Caco-2 (cell line): ENCODE data around the gene DCP1B. TPM values are rescaled to one million over a fixed set of nuclear protein-coding genes. Genes with fewer than 3 reads are reported as not detected.

Experiments used
- BruUV-seq: library from RNA; stranded (reverse); fragments of 400-500 nt; replicated peaks from 2 replicates; lab custom pipeline; 2021; lab: Mats Ljungman, UMichigan
- CTCF ChIA-PET: fragments of 300-600 bp; sonication (Branson Sonifier 250); formaldehyde crosslinking; loops from one replicate; lab custom pipeline; 2022; ENCODE audit warnings: antibody characterized with exemption; lab: Charles Lee
- POLR2A ChIA-PET: fragments of 300-600 bp; sonication (Branson Sonifier 250); formaldehyde crosslinking; loops from one replicate; lab custom pipeline; 2022; ENCODE audit warnings: antibody characterized with exemption; lab: Charles Lee
- DNase-seq, 2 experiments: peaks; one replicate each; pipeline versions ENCODE4 v3.0.0 to v3.0.0-alpha.2; 2020 to 2022
- H3K27me3 ChIP-seq: replicated peaks from 2 replicates; pipeline ENCODE4 v1.6.0; 2011; ENCODE audit warnings: low read length; ENCODE audit not compliant: control insufficient read depth, insufficient read depth
- H3K36me3 ChIP-seq: 2 replicates; pipeline ENCODE4 v1.5.1; 2011; ENCODE audit warnings: low read length; ENCODE audit not compliant: control insufficient read depth, insufficient read depth
- H3K4me1 ChIP-seq: fragments of 250-450 bp; sonication (Bioruptor Pico); 2 replicates; pipeline ENCODE4 v1.5.1; 2020; ENCODE audit warnings: mild to moderate bottlenecking
- H3K4me3 ChIP-seq: 2 replicates; pipeline ENCODE4 v1.5.1; 2011; ENCODE audit warnings: low read depth, mild to moderate bottlenecking, control low read depth, low read length
- H3K9me3 ChIP-seq: fragments of 250-450 bp; sonication (Bioruptor Pico); 2 replicates; pipeline ENCODE4 v1.5.1; 2020; ENCODE audit warnings: mild to moderate bottlenecking, moderate library complexity
- H3K27ac Mint-ChIP-seq: one replicate; pipeline ENCODE4 v1.8.0; 2022; ENCODE audit warnings: mixed read lengths; ENCODE audit not compliant: unreplicated experiment
- H3K27me3 Mint-ChIP-seq: one replicate; pipeline ENCODE4 v1.8.0; 2022; ENCODE audit warnings: mixed read lengths; ENCODE audit not compliant: insufficient read depth, unreplicated experiment
- H3K36me3 Mint-ChIP-seq: one replicate; pipeline ENCODE4 v1.8.0; 2022; ENCODE audit warnings: mild to moderate bottlenecking, mixed read lengths; ENCODE audit not compliant: insufficient read depth, unreplicated experiment
- H3K4me1 Mint-ChIP-seq: one replicate; pipeline ENCODE4 v1.8.0; 2022; ENCODE audit warnings: low read depth, mixed read lengths; ENCODE audit not compliant: unreplicated experiment
- H3K4me3 Mint-ChIP-seq: one replicate; pipeline ENCODE4 v1.8.0; 2022; ENCODE audit warnings: mild to moderate bottlenecking, moderate library complexity, mixed read lengths; ENCODE audit not compliant: unreplicated experiment
- H3K9me3 Mint-ChIP-seq: one replicate; pipeline ENCODE4 v1.8.0; 2022; ENCODE audit warnings: mixed read lengths; ENCODE audit not compliant: unreplicated experiment
- intact Hi-C: fragments of 100-400 bp; cut with micrococcal nuclease; formaldehyde crosslinking; loops from one replicate; pipeline ENCODE4 v1.10.0; 2022; ENCODE audit not compliant: unreplicated experiment
- total RNA-seq: library from RNA; stranded (reverse); gene quantifications from 2 replicates; pipeline ENCODE4 v1.2.3, GENCODE V29; 2022
- TF ChIP-seq, protein P1 (sequence below), 2 experiments: fragments of 200-600 bp in 1 of 2; IDR thresholded peaks; 1 replicate in 1 of 2; 2 replicates in 1 of 2; pipeline versions ENCODE4 v1.5.1 to v1.8.0; 2011 to 2022; ENCODE audit warnings: antibody characterized with exemption in 1 of 2, control low read depth in 1 of 2, inconsistent platforms in 1 of 2, low read depth in 1 of 2, low read length in 1 of 2, mild to moderate bottlenecking in 1 of 2, moderate library complexity in 1 of 2; ENCODE audit not compliant: insufficient read depth in 1 of 2, severe bottlenecking in 1 of 2, unreplicated experiment in 1 of 2

The DCP1B gene
- total RNA-seq, 1 experiment from 2014 or later, result 8.2 TPM

DNA sequence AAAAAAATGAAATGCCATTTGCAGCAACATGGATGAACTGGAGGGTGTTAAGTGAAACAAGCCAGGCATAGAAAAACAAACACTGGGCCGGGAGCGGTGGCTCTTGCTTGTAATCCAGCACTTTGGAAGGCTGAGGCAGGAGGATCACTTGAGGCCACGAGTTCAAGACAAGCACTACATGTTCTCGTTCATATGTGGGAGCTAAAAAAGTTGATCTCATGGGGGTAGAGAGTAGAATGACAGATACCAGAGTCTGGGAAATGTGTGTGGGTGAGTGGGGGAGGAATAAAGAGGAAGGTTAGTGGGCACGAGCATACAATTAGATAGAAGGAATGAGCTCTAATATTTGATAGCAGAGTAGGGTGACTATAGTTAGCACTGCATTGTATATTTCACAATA lies 107.3 kb downstream of the DCP1B start:
- DNase-seq, result no peak
- peaks cover 31% of the 10 kb centered on the region for H3K27me3 Mint-ChIP-seq
- Histone ChIP-seq H3K4me1 (no peaks in the 10 kb centered on the region), H3K36me3 (no peaks in the 10 kb centered on the region), H3K27me3 (no peaks in the 10 kb centered on the region; the same call in 1 of the 2 replicates), H3K9me3 (peaks cover 5% of the 10 kb centered on the region; the same call in 1 of the 2 replicates), H3K4me3 (no peak overlapping the region)
- ChIA-PET CTCF (no interaction called here), POLR2A (no interaction called here)
- H3K27ac Mint-ChIP-seq, result no peak overlapping the region
- no peaks in the 10 kb centered on the region for H3K36me3 Mint-ChIP-seq
- H3K4me3 Mint-ChIP-seq, result no peak overlapping the region
- BruUV-seq, result no TSS peak
- H3K4me1 Mint-ChIP-seq, result no peaks in the 10 kb centered on the region
- TF ChIP-seq, protein P1, sequence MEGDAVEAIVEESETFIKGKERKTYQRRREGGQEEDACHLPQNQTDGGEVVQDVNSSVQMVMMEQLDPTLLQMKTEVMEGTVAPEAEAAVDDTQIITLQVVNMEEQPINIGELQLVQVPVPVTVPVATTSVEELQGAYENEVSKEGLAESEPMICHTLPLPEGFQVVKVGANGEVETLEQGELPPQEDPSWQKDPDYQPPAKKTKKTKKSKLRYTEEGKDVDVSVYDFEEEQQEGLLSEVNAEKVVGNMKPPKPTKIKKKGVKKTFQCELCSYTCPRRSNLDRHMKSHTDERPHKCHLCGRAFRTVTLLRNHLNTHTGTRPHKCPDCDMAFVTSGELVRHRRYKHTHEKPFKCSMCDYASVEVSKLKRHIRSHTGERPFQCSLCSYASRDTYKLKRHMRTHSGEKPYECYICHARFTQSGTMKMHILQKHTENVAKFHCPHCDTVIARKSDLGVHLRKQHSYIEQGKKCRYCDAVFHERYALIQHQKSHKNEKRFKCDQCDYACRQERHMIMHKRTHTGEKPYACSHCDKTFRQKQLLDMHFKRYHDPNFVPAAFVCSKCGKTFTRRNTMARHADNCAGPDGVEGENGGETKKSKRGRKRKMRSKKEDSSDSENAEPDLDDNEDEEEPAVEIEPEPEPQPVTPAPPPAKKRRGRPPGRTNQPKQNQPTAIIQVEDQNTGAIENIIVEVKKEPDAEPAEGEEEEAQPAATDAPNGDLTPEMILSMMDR (IDR thresholded peaks at IDR 0.05; ENCODE audit: insufficient read depth in 1 of 2, low read depth in 1 of 2, low read length in 1 of 2, severe bottlenecking in 1 of 2, unreplicated experiment in 1 of 2), result no peak
- H3K9me3 Mint-ChIP-seq, result peaks cover 18% of the 10 kb centered on the region
- intact Hi-C loops, result no loop called here

Other genes with a start within 250 kb of the DCP1B start
- 0.51 TPM in 1 of 2 replicates, not detected in the other for gene LRTM2, start 183.9 kb downstream of the DCP1B start, total RNA-seq
- 2.0 and 2.2 TPM in 2 replicates for gene CACNA2D4, start 85.8 kb downstream of the DCP1B start, total RNA-seq
- 0.05 TPM in 1 of 2 replicates, not detected in the other for gene CACNA1C, start 48.5 kb upstream of the DCP1B start, total RNA-seq